ENCODE data around the gene SMIM23. TPM values are rescaled to one million over a fixed set of nuclear protein-coding genes. Genes with fewer than 3 reads are reported as not detected.
"Not testable (repeated sequence)": the region's sequence is repeated elsewhere in the genome, so short reads cannot be mapped to it uniquely, and the experiment has no call there.

Gene SMIM23
- total RNA-seq, 1 donor from 2014 or later, result not detected

- intact Hi-C loops (cut with DNase I), result no loop called here
- ATAC-seq (no peak), DNase-seq (ENCODE audit: low spot score) (no peak)
Measured at GRCh38 chr5:171766875-171767274, 18.7 kb upstream of the SMIM23 start.

GRCh38 chr5:171770153-171770552 lies 15.5 kb upstream of the SMIM23 start:
- DNase-seq (ENCODE audit: low spot score) (no peak), ATAC-seq (no peak)
- intact Hi-C loops (cut with DNase I), result no loop called here

- no peak for ATAC-seq
- intact Hi-C loops (cut with DNase I), result no loop called here
- no peak for DNase-seq (ENCODE audit: low spot score)
Measured at GRCh38 chr5:171771856-171772255, 13.8 kb upstream of the SMIM23 start.

GRCh38 chr5:171773106-171773505 lies 12.5 kb upstream of the SMIM23 start:
- intact Hi-C loops (cut with DNase I), result no loop called here
- DNase-seq (ENCODE audit: low spot score), result no peak
- ATAC-seq, result no peak

GRCh38 chr5:171774418-171774817 lies 11.2 kb upstream of the SMIM23 start:
- no peak for DNase-seq (ENCODE audit: low spot score)
- peak; percentile 61 for ATAC-seq
- intact Hi-C loops (cut with DNase I), result no loop called here

GRCh38 chr5:171776213-171776612 lies 9.4 kb upstream of the SMIM23 start:
- DNase-seq (ENCODE audit: low spot score) (no peak), ATAC-seq (no peak)
- intact Hi-C loops (cut with DNase I), result no loop called here

GRCh38 chr5:171776770-171777759 lies 8.6 kb upstream of the SMIM23 start:
- DNase-seq (ENCODE audit: low spot score) (no peak), ATAC-seq (peak; percentile 24)
- intact Hi-C loops (cut with DNase I), result no loop called here

- ATAC-seq; intact Hi-C loops (cut with DNase I); DNase-seq (ENCODE audit: low spot score): not testable (repeated sequence)
Measured at GRCh38 chr5:171781744-171782143, 3.9 kb upstream of the SMIM23 start.

- intact Hi-C loops (cut with DNase I), result no loop called here
- no peak for ATAC-seq
- DNase-seq (ENCODE audit: low spot score), result no peak
Measured at GRCh38 chr5:171782332-171782966, 3.2 kb upstream of the SMIM23 start.

- intact Hi-C loops (cut with DNase I), result no loop called here
- ATAC-seq (no peak), DNase-seq (ENCODE audit: low spot score) (no peak)
Measured at GRCh38 chr5:171783051-171783450, 2.6 kb upstream of the SMIM23 start.

GRCh38 chr5:171789353-171789752 lies 3.7 kb downstream of the SMIM23 start:
- intact Hi-C loops (cut with DNase I), result no loop called here
- DNase-seq (ENCODE audit: low spot score), result no peak
- ATAC-seq, result no peak

GRCh38 chr5:171790408-171790807 lies 4.8 kb downstream of the SMIM23 start:
- intact Hi-C loops (cut with DNase I), result loop anchor here (5.0 kb wide), 1 partner anchor 1312 kb away; no protein-coding TSS in a partner anchor
- ATAC-seq, result no peak
- DNase-seq (ENCODE audit: low spot score), result no peak

GRCh38 chr5:171794470-171794960 lies 8.9 kb downstream of the SMIM23 start:
- ATAC-seq, result no peak
- no peak for DNase-seq (ENCODE audit: low spot score)
- intact Hi-C loops (cut with DNase I), result loop anchor here (5.0 kb wide), 1 partner anchor 1308 kb away; no protein-coding TSS in a partner anchor

GRCh38 chr5:171795381-171795780 lies 9.8 kb downstream of the SMIM23 start:
- DNase-seq (ENCODE audit: low spot score) (no peak), ATAC-seq (no peak)
- intact Hi-C loops (cut with DNase I), result no loop called here

- intact Hi-C loops (cut with DNase I), result no loop called here
- ATAC-seq, result no peak
Measured at GRCh38 chr5:171796436-171796835, 10.8 kb downstream of the SMIM23 start.

GRCh38 chr5:171797543-171797942 lies 11.9 kb downstream of the SMIM23 start:
- ATAC-seq (no peak), DNase-seq (ENCODE audit: low spot score) (no peak)
- intact Hi-C loops (cut with DNase I), result no loop called here

More at GRCh38 chr5:171796436-171796835, 10.8 kb downstream of the SMIM23 start:
- no peak for DNase-seq (ENCODE audit: low spot score)

- no peak for DNase-seq (ENCODE audit: low spot score)
- intact Hi-C loops (cut with DNase I), result no loop called here
- ATAC-seq, result no peak
Measured at GRCh38 chr5:171798418-171798817, 12.8 kb downstream of the SMIM23 start.

GRCh38 chr5:171801839-171802238 lies 16.2 kb downstream of the SMIM23 start:
- intact Hi-C loops (cut with DNase I), result no loop called here
- DNase-seq (ENCODE audit: low spot score) (no peak), ATAC-seq (no peak)

GRCh38 chr5:171805746-171806145 lies 20.1 kb downstream of the SMIM23 start:
- ATAC-seq (no peak), DNase-seq (ENCODE audit: low spot score) (no peak)
- intact Hi-C loops (cut with DNase I), result no loop called here

Measured in sciatic nerve (tissue), 2 donors.